AG09319 (cell line): ENCODE data around the gene ATXN2L.
A peak's percentile ranks its signal among the peaks of the same experiment; 100 is the strongest.

Experiments used
- DNase-seq: peaks from one replicate; pipeline ENCODE4 v3.0.0-alpha.2; 2010; ENCODE audit warnings: low read depth; ENCODE audit errors: extremely low read depth
- CTCF ChIP-seq: IDR thresholded peaks from 2 replicates; pipeline ENCODE4 v1.5.1; 2011; ENCODE audit warnings: low read depth, mild to moderate bottlenecking, inconsistent platforms, low read length, moderate library complexity

The ATXN2L gene

GRCh38 chr16:28823291-28823872, 583 bp downstream of the ATXN2L start:
- no peak for DNase-seq
- no peak for TF ChIP-seq CTCF

GRCh38 chr16:28823873-28824716, 1.3 kb downstream of the ATXN2L start:
- peak; percentile 97 for DNase-seq
- peak; percentile 11 for TF ChIP-seq CTCF

GRCh38 chr16:28824717-28824973, 1.8 kb downstream of the ATXN2L start:
- DNase-seq = no peak
- no peak for TF ChIP-seq CTCF

- no peak for TF ChIP-seq CTCF
- no peak for DNase-seq
These were observed 3.3 kb downstream of the ATXN2L start for GRCh38 chr16:28826141-28826540.

- no peak for DNase-seq
- no peak for TF ChIP-seq CTCF
These were observed 6.9 kb downstream of the ATXN2L start for GRCh38 chr16:28829747-28830146.

GRCh38 chr16:28830531-28830930, 7.7 kb downstream of the ATXN2L start:
- DNase-seq = no peak
- TF ChIP-seq CTCF = no peak

GRCh38 chr16:28834349-28834748, 11.6 kb downstream of the ATXN2L start:
- TF ChIP-seq CTCF = no peak
- no peak for DNase-seq
